ENCODE measurements around the gene HNRNPF.

The HNRNPF gene

GRCh38 chr10:43374194-43374593, 34.8 kb downstream of the HNRNPF start:
- no peak for DNase-seq

DNA sequence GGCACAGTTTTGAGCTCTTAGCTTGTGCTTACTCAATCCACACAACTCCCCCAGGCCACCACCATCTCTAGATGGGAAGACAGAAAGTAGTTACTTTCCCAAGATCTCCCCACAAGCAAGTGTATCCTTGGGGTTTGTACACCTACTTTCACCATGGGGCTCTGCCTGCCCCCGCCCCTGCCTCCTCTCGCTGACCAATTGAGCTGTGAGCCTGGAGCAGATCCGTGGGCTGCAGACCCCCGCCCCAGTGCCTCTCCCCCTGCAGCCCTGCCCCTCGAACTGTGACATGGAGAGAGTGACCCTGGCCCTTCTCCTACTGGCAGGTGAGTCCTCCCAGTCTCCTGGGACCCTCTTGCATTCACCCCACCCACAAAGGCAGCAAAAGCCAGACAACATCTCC, 35.5 kb downstream of the HNRNPF start:
- DNase-seq = no peak

DNA sequence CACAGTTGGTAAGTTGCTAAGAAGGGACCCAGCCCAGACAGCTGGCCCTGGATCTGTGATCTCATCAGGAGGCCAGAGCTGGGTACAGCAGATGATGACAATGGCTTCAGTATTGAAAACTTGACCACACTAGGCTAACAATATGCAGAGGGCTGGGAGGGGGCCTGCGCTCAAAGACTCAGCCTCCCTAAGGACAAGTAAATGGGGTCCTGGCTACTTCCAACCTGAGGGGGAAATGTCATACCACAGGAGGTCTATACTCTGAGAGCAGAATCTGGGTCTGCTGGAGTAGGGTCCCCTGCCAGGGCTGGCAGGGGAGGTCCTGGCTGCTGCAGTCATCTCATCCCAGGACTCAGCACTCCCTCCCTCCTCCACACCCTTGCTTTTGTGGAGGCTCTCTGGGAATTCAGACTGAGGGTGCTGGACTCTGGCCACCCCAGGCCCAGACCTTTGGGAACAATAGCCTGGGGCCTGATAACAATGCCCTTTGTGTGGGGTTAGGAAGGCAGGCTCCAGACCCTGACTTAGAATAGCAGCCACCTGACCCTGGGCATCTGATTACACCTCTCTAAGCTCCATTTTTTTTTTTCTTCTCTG, 36.1 kb downstream of the HNRNPF start:
- DNase-seq = no peak

DNA sequence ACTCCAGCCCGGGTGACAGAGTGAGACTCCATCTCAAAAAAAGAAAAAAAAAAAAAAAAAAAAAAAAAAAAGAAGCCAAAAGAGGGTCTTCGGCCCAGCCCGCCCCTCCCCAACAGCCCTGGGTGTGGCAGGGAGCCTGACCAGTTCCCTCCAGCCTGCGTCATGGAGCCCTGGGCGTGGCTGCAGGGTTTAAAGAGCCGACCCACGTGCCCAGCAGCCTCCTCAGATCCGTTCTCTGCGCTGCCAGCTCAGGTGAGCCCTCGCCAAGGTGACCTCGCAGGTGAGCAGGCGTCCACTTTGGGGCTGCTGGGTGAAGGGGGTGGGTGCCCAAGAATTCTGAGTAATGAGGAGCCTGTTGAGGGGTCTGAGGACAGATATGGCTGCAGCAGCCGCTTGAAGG, 37.6 kb downstream of the HNRNPF start, which contains the start of gene FXYD4:
Gene FXYD4, plus strand, starts transcription at position 219 of the 400 bp plus-strand sequence. CDS start 2,111 bp downstream, outside the sequence.
- DNase-seq = no peak

DNA sequence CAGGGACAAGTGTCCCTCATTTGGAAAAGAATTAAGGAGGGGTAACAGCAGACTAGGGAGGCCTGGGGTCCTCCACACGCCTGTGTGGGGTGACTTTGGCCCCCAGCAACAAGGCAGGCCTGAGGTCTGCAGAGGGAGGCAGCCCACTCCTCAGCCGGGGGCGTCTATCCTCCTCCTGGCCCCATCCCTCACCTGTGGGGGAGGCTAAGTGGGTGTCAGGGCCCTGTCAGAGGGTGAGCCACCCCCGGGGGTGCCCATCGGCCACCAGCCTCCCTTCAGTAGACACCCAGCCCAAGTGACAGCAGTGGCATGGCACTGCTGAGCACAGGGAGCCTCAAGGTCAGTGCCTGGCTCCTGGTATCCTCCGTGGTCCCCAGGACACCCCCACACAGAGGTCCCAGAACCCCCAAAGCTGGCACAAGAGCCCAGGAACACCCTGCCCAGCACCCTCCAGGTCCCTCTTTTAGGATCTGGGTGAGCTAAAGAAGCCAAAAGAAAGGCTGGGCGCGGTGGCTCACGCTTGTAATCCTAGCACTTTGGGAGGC, 38.2 kb downstream of the HNRNPF start:
- DNase-seq = no peak

- DNase-seq = no peak
Measured at GRCh38 chr10:43369921-43370320, 39.1 kb downstream of the HNRNPF start.

- no peak for DNase-seq
Measured at GRCh38 chr10:43365001-43365400, 44.0 kb downstream of the HNRNPF start.

DNA sequence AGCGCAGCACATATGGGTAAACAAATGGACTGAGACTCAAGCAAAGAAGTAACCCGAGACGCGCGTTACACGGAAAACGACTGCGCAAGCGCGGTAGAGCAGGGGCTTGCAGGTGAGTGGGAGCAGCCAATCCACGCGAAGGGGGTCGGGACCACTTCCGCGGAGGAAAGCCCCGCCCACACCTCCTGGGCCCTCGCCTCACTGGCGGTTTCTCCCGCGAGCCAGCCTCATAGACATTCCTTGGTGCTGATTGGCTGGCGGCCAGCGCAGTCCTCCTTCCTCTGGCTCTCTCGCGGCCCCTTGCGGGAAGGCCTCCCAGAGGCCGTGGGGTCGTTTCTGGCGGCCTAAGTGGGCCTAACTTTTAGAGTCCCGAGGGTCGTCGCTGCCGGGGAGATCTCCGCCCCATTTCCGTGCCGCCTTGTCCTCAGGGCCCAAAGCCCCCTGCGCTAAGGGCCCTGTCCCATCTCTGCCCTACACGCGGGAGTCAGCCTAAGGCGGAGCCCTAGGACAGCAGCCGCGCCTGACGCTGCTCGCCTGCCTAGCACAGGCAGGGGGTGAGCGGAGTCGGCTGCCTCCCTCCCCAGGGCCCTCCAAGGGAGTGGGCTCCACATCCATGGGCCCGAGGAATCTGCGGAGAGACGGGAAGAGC, 46.7 kb downstream of the HNRNPF start:
- DNase-seq = peak; percentile 96

GRCh38 chr10:43361547-43362190, 47.3 kb downstream of the HNRNPF start:
- DNase-seq = no peak

DNA sequence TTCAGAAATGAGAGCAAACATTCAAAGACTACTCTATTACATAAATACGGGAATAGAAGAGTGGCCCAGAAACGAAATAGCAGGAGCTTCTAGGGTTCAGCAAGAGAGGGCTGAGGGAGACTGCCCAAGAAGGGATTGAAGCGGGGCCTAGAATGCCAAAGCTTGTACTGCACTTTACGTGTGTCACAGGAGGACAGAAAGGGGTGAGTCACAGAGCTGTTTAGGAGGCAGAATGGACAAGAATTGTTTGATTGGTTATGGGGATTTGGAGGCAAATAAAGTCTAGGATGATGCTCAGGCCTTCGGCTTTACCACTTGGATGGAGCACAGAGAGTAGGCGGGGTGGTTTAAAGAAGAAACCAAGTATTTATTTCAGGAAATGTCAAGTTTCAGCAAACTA, 48.9 kb downstream of the HNRNPF start:
- no peak for DNase-seq

- no peak for DNase-seq
Measured at GRCh38 chr10:43355749-43356371, 53.1 kb downstream of the HNRNPF start.

DNA sequence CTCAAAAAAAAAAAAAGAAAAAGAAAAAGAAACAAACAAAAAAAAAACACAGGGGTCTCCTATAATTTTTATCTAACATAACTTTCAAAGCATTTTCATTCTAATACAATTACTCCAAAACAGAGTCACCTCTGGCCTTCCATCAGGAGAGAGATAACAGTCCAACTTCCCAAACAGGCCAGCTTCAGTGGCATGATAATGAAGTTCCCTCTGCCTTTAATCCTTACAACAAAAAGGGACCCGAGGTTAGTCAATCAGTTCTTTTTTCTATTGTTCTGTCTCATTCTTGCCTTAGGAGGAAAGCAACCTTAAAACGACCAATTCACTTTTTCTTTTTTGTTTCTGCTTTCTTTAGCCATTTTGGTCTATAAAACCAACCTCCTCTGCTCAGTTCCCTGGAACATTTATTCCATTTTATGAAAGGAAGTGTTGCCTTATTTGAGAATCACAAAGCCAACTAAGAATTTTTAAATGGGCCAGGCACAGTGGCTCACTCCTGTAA, 54.1 kb downstream of the HNRNPF start:
- no peak for DNase-seq

DNA sequence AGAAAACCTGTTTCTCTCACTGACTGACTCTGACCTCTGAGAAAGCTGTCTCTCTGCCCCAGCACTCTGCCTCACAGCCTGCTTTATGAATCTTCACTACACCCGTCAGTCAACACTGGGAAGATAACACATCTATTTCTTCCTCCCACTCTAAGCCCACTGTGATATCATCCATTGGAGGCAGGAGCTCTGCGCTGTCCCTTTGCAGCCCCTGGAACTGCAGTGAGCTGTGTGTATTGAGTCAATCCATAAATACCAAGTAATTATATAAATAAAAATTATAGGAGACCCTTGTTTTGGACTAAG, 54.7 kb downstream of the HNRNPF start:
- DNase-seq = no peak

DNA sequence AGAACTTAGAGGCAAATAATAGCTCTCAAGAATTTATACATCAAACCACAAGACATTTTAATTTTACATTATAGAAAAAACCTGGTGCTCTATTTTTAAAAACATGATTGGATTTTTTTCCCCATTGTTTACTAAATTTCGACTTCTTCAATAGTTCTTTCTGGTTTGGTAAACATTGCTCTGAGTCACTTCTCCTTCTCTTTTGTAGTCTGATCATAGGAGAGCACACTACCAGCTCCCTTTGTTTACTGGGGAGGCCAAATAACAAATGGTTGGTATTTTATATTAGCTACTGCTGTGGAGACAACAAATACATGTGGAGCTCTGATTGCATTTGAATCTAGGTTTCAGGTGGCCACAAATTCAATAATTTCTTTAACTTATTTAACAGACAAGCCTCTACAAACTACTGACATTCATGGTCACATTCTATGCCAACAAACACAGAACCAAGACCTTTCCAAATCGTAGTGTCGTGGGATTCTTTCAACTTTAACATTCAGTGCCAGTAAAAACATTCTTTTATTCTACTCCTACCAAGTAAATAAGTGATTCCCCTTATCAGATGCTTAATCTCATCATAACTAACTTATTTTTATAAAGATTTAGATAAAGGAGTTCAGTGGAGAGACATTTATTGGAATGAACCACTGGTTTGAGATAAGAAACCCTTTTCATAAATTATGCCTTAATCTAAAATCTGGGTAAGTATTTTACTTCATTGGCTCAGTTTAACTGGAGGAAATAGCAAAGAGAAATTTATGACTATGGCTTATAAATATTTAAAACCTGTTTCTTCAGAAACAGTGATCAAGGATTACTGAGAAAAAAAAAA, 55.3 kb downstream of the HNRNPF start:
- DNase-seq = peak; percentile 29

DNA sequence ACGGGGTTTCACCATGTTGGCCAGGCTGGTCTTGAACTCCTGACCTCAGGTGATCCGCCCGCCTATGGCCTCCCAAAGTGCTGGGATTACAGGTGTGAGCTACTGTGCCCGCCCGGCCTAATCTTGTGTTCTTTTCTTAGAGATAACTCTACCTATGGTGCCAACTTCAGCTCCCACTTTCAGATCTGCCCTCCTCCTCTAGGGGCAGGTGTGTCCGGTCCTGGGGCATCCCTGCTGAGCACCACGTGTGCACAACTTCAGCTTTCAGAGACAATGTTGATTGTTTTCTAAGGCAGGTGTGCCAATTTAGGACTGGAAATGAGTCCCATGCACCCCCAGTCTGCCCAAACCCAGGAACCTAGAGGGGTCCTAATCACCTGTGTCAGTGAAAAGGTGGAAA, 56.0 kb downstream of the HNRNPF start:
- peak; percentile 42 for DNase-seq

DNA sequence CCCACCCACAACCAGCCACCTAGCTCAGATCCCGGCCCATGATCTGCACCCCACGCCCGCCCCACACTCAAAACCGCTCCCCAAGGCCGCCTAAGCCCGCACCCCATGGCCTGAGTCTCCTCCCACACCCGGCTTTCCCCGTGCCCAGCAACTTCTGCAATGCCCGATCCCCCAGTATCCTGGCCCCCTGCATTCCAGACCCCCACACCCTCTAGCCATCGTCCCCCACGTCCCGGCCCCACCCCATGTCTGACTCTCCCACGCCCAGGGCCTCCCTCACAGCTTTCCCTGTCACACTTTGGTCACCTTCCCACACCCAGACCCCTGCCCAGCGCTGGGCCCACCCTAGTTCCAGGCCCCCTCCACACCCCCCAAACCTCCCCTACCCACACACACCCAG, 57.7 kb downstream of the HNRNPF start:
- no peak for DNase-seq

- DNase-seq = no peak
Measured at GRCh38 chr10:43350686-43351085, 58.3 kb downstream of the HNRNPF start.

DNA sequence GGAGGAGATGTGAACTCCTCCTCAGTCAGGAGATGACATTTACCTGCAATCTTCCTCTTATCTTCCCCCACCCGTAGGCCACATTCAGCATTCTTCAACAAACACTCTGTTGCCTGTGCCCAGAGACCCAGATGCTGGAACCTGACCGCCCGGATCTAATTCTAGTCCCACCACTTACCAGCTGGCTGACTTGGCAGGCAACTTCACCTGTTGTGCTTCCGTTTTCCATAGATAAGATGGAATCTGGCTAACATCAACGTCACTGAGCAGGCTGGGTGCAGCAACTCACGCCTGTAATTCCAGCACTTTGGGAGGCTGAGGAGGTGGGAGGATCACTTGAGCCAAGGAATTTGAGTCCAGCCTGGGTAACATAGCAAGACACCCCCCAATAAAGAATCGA, 58.8 kb downstream of the HNRNPF start:
- DNase-seq = no peak

DNA sequence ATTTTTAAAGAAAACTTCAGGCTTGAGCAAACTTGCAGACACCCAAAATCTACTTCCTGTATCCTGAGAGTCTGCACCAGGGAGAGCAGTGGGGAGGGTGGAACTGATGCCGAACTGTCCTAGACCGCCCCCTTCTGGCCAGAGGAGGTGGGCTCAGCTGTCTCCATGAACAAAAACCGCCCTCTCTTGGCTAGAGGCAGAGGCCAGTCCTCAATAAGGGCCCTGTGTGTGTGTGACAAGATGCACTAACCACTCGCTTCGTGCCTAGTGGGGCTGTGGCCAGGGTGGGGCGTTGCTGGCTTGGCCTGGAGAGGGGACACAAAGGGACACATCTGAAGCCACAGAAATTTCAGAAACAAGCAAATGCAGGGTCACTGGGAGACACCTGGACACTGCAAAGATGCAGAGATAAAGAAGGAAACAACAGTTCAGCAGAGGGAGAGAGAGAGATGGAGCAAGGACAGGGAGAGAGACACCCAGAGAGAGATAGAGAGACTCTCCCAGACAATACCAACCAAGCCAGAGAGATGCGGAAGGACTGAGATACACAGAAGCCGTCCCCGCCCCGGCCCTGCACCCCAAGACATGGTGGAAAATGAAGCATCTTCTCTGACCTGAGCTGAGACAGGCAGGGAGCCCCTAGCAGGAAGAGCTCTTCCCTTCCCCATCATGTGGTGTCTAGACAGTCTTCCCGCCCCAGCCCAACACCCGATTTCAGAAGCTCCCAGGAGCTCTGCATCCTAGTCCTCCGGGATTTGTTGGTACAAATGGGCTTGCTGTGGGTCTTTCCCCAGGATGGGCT, 60.3 kb downstream of the HNRNPF start:
- peak; percentile 69 for DNase-seq

- no peak for DNase-seq
Measured at GRCh38 chr10:43347997-43348396, 61.0 kb downstream of the HNRNPF start.

DNA sequence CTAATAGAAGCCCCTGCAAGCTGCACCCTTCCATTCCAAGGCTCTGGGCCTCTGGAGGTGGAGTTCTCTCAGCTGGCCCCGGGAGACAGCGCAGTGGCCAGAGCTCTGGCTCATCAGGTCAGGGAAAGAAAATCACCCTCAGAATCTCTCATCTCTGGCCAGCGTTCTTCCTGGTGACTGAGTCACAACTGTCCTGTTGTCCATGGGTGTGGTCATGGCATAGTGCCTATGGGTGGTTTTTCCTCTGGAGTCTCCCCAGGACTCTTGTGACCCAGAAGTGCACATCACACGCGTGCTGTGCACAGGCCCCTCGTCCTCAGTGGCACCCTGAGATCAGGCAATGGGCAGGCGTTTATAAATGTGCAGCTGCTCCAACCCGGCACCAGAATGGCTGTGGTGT, 64.9 kb downstream of the HNRNPF start:
- DNase-seq = no peak

- DNase-seq = no peak
Measured at GRCh38 chr10:43343126-43343525, 65.9 kb downstream of the HNRNPF start.
